Measurements from ENCODE around the gene TMEM89. TPM values are rescaled to one million over a fixed set of nuclear protein-coding genes. Genes with fewer than 3 reads are reported as not detected.
A peak's percentile ranks its signal among the peaks of the same experiment; 100 is the strongest.

Gene TMEM89
- total RNA-seq, 4 donors from 2014 or later = not detected

- DNase-seq (ENCODE audit: low spot score) (no peak), ATAC-seq (ENCODE audit: low FRiP score) (peak; percentile 58)
- no peak for TF ChIP-seq CTCF (IDR thresholded peaks at IDR 0.05)
Observed at GRCh38 chr3:48634661-48635221, 13.2 kb upstream of the TMEM89 start.

- ATAC-seq (ENCODE audit: low FRiP score) (no peak), DNase-seq (ENCODE audit: low spot score) (no peak)
- no peak for TF ChIP-seq CTCF (IDR thresholded peaks at IDR 0.05)
Observed at GRCh38 chr3:48633743-48634142, 12.2 kb upstream of the TMEM89 start.

GRCh38 chr3:48633256-48633655 is 11.7 kb upstream of the TMEM89 start:
- ATAC-seq (ENCODE audit: low FRiP score) (no peak), DNase-seq (ENCODE audit: low spot score) (no peak)
- no peak for TF ChIP-seq CTCF (IDR thresholded peaks at IDR 0.05)

GRCh38 chr3:48631516-48632448 is 10.2 kb upstream of the TMEM89 start:
- no peak for ATAC-seq (ENCODE audit: low FRiP score)
- no peak for DNase-seq (ENCODE audit: low spot score)
- no peak for TF ChIP-seq CTCF (IDR thresholded peaks at IDR 0.05)

- no peak for TF ChIP-seq CTCF (IDR thresholded peaks at IDR 0.05)
- DNase-seq (ENCODE audit: low spot score) (no peak), ATAC-seq (ENCODE audit: low FRiP score) (no peak)
Observed at GRCh38 chr3:48630833-48631232, 9.3 kb upstream of the TMEM89 start.

- DNase-seq (ENCODE audit: low spot score) (no peak), ATAC-seq (ENCODE audit: low FRiP score) (no peak)
- no peak for TF ChIP-seq CTCF (IDR thresholded peaks at IDR 0.05)
Observed at GRCh38 chr3:48630407-48630806, 8.8 kb upstream of the TMEM89 start.

GRCh38 chr3:48629894-48630293 is 8.3 kb upstream of the TMEM89 start:
- DNase-seq (ENCODE audit: low spot score) = no peak
- TF ChIP-seq CTCF (IDR thresholded peaks at IDR 0.05) = no peak
- no peak for ATAC-seq (ENCODE audit: low FRiP score)
